GM23338 (cell line): ENCODE results near the gene ICOS. TPM values are rescaled to one million over a fixed set of nuclear protein-coding genes. Genes with fewer than 3 reads are reported as not detected.

Source experiments
- ATAC-seq: fragments of 200-7000 bp; cut with Tn5 transposase; 3 replicates; pipeline ENCODE4 v1.9.1; 2020
- DNase-seq: peaks from one replicate; pipeline ENCODE4 v3.0.0-alpha.2; 2015; ENCODE audit warnings: low spot score
- H2AFZ ChIP-seq: fragments of 200-600 bp; sonication (generic); 2 replicates; pipeline ENCODE4 v1.8.0; 2016; ENCODE audit warnings: antibody characterized with exemption, mild to moderate bottlenecking, moderate library complexity
- H3F3A ChIP-seq: fragments of 200-600 bp; sonication (generic); replicated peaks from 2 replicates; pipeline ENCODE4 v1.8.0; 2017; ENCODE audit warnings: antibody characterized with exemption, mixed run types, low read depth
- H3K27ac ChIP-seq: fragments of 200-600 bp; sonication (generic); 2 replicates; pipeline ENCODE4 v1.6.1; 2016; ENCODE audit warnings: low read depth
- H3K27me3 ChIP-seq: fragments of 200-600 bp; sonication (generic); 2 replicates; pipeline ENCODE4 v1.8.0; 2016; ENCODE audit warnings: mild to moderate bottlenecking, mixed run types, moderate library complexity; ENCODE audit not compliant: insufficient read depth
- H3K36me3 ChIP-seq: fragments of 200-600 bp; sonication (generic); 2 replicates; pipeline ENCODE4 v1.8.0; 2016; ENCODE audit warnings: mild to moderate bottlenecking; ENCODE audit not compliant: insufficient read depth
- H3K4me1 ChIP-seq: fragments of 200-600 bp; sonication (generic); 2 replicates; pipeline ENCODE4 v1.8.0; 2016; ENCODE audit warnings: mild to moderate bottlenecking, moderate library complexity; ENCODE audit not compliant: insufficient read depth
- H3K4me2 ChIP-seq: fragments of 200-600 bp; sonication (generic); 2 replicates; pipeline ENCODE4 v1.7.1; 2017; ENCODE audit warnings: mixed run types
- H3K4me3 ChIP-seq: fragments of 200-600 bp; sonication (generic); 2 replicates; pipeline ENCODE4 v1.6.1; 2016; ENCODE audit warnings: mixed run types
- H3K79me2 ChIP-seq: fragments of 200-600 bp; sonication (generic); replicated peaks from 2 replicates; pipeline ENCODE4 v1.8.0; 2017; ENCODE audit warnings: mild to moderate bottlenecking; ENCODE audit not compliant: insufficient read depth
- H3K9me2 ChIP-seq: fragments of 200-600 bp; sonication (generic); 2 replicates; pipeline ENCODE4 v1.8.0; 2017; ENCODE audit not compliant: insufficient read depth
- H4K20me1 ChIP-seq: fragments of 200-600 bp; sonication (generic); replicated peaks from 2 replicates; pipeline ENCODE4 v1.8.0; 2017; ENCODE audit warnings: mild to moderate bottlenecking; ENCODE audit not compliant: insufficient read depth
- H3K27ac Mint-ChIP-seq: 2 replicates; pipeline ENCODE4 v1.8.0; 2020; ENCODE audit warnings: inconsistent platforms, mild to moderate bottlenecking, moderate library complexity, mixed read lengths
- H3K27me3 Mint-ChIP-seq: 3 replicates; pipeline ENCODE4 v1.8.0; 2022; ENCODE audit warnings: low read depth, mild to moderate bottlenecking, moderate library complexity, mixed read lengths, inconsistent platforms; ENCODE audit not compliant: insufficient read depth, poor library complexity
- H3K36me3 Mint-ChIP-seq: 3 replicates; pipeline ENCODE4 v1.8.0; 2021; ENCODE audit warnings: low read depth, mild to moderate bottlenecking, inconsistent platforms, moderate library complexity, mixed read lengths
- H3K4me1 Mint-ChIP-seq: 3 replicates; pipeline ENCODE4 v1.8.0; 2020; ENCODE audit warnings: mild to moderate bottlenecking, inconsistent platforms, mixed read lengths
- H3K4me3 Mint-ChIP-seq: 3 replicates; pipeline ENCODE4 v1.8.0; 2021; ENCODE audit warnings: moderate library complexity, mild to moderate bottlenecking, inconsistent platforms, mixed read lengths
- H3K9me3 Mint-ChIP-seq: 3 replicates; pipeline ENCODE4 v1.8.0; 2020; ENCODE audit warnings: moderate library complexity, mild to moderate bottlenecking, inconsistent platforms, mixed read lengths
- CREB1 ChIP-seq: fragments of 250-450 bp; sonication (Bioruptor Pico); IDR thresholded peaks from 2 replicates; pipeline ENCODE4 v1.5.0; 2020; ENCODE audit warnings: low read depth, mild to moderate bottlenecking, moderate library complexity
- EZH2 ChIP-seq: fragments of 200-600 bp; sonication (generic); IDR thresholded peaks from one replicate; pipeline ENCODE4 v1.8.0; 2017; ENCODE audit warnings: antibody characterized with exemption, mild to moderate bottlenecking, low read depth; ENCODE audit not compliant: unreplicated experiment
- JUNB ChIP-seq: IDR thresholded peaks from one replicate; pipeline ENCODE4 v1.6.1; 2016; ENCODE audit warnings: antibody characterized with exemption; ENCODE audit not compliant: unreplicated experiment
- NANOG ChIP-seq: IDR thresholded peaks from 2 replicates; pipeline ENCODE4 v1.6.1; 2016; ENCODE audit warnings: antibody characterized with exemption, borderline replicate concordance
- STAT1 ChIP-seq: IDR thresholded peaks from one replicate; pipeline ENCODE4 v1.6.1; 2016; ENCODE audit warnings: antibody characterized with exemption; ENCODE audit not compliant: unreplicated experiment
- ZNF331 ChIP-seq: fragments of 250-450 bp; sonication (Bioruptor Pico); IDR thresholded peaks from 2 replicates; pipeline ENCODE4 v1.5.0; 2020; ENCODE audit warnings: low read depth, mild to moderate bottlenecking, moderate library complexity
- polyA plus RNA-seq: library from polyadenylated mRNA; unstranded; fragments of >200 nt; fragmentation: Nextera tagmentation; extraction: Ambion mirVana; gene quantifications from 2 replicates; pipeline ENCODE4 v1.2.1, GENCODE V29; 2016
- total RNA-seq: library from RNA; depleted of rRNA; stranded (reverse); fragments of >200 nt; shearing (Covaris generic); gene quantifications from 2 replicates; pipeline ENCODE4 v1.2.3, GENCODE V29; 2014
- TF ChIP-seq, protein P1 (sequence below): IDR thresholded peaks from one replicate; pipeline ENCODE4 v1.6.1; 2018; ENCODE audit warnings: antibody characterized with exemption; ENCODE audit not compliant: unreplicated experiment
- TF ChIP-seq, protein P2 (sequence below), 2 experiments: fragments of 200-600 bp in 1 of 2; sonication (generic) in 1 of 2; conservative IDR thresholded peaks; 2 replicates each; pipeline versions ENCODE4 v1.5.1 to v1.6.1; 2016 to 2017; ENCODE audit warnings: antibody characterized with exemption in 2 of 2, low read depth in 2 of 2, mild to moderate bottlenecking in 2 of 2, moderate library complexity in 1 of 2
- TF ChIP-seq, protein P3 (sequence below): IDR thresholded peaks from 2 replicates; pipeline ENCODE4 v1.6.1; 2016; ENCODE audit warnings: antibody characterized with exemption
- TF ChIP-seq, protein P4 (sequence below): fragments of 250-450 bp; sonication (Bioruptor Pico); IDR thresholded peaks from 2 replicates; pipeline ENCODE4 v1.5.0; 2020; ENCODE audit warnings: mild to moderate bottlenecking, moderate library complexity

The ICOS gene
- total and polyA plus RNA-seq, 2 experiments from 2014 or later = not detected

DNA sequence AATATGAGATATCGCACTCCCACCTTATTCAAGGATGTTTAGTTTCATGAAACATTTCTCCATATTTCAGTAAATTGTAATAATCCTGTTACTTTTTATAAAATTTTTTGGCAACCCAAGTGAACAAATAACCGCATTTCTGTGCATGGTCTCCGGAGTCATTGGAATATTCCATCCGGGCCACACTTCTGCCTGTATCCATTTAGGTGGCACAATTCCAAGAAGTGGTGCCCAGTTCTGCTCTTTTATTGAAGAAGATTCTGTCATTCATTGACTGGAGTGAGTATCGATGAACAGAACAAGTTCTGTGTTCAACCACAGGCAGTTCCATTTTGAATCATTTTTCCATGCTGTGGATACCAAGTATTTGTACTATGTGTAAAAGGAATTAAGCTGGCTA lies 26.6 kb upstream of the ICOS start:
- Histone ChIP-seq H2AFZ (no peak overlapping the region), H3K9me2 (no peaks in the 10 kb centered on the region), H3K27ac (no peak overlapping the region), H3K79me2 (no peaks in the 10 kb centered on the region), H3K4me1 (no peaks in the 10 kb centered on the region), H3K27me3 (no peaks in the 10 kb centered on the region), H3K4me3 (no peak overlapping the region), H4K20me1 (no peaks in the 10 kb centered on the region), H3K4me2 (no peak overlapping the region), H3F3A (no peaks in the 10 kb centered on the region), H3K36me3 (no peaks in the 10 kb centered on the region)
- TF ChIP-seq, protein P1, sequence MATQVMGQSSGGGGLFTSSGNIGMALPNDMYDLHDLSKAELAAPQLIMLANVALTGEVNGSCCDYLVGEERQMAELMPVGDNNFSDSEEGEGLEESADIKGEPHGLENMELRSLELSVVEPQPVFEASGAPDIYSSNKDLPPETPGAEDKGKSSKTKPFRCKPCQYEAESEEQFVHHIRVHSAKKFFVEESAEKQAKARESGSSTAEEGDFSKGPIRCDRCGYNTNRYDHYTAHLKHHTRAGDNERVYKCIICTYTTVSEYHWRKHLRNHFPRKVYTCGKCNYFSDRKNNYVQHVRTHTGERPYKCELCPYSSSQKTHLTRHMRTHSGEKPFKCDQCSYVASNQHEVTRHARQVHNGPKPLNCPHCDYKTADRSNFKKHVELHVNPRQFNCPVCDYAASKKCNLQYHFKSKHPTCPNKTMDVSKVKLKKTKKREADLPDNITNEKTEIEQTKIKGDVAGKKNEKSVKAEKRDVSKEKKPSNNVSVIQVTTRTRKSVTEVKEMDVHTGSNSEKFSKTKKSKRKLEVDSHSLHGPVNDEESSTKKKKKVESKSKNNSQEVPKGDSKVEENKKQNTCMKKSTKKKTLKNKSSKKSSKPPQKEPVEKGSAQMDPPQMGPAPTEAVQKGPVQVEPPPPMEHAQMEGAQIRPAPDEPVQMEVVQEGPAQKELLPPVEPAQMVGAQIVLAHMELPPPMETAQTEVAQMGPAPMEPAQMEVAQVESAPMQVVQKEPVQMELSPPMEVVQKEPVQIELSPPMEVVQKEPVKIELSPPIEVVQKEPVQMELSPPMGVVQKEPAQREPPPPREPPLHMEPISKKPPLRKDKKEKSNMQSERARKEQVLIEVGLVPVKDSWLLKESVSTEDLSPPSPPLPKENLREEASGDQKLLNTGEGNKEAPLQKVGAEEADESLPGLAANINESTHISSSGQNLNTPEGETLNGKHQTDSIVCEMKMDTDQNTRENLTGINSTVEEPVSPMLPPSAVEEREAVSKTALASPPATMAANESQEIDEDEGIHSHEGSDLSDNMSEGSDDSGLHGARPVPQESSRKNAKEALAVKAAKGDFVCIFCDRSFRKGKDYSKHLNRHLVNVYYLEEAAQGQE = no peak
- TF ChIP-seq CREB1 (CRISPR knock-in tag) (no peak), JUNB (no peak), ZNF331 (no peak), STAT1 (no peak), EZH2 (no peak)
- TF ChIP-seq, protein P2, sequence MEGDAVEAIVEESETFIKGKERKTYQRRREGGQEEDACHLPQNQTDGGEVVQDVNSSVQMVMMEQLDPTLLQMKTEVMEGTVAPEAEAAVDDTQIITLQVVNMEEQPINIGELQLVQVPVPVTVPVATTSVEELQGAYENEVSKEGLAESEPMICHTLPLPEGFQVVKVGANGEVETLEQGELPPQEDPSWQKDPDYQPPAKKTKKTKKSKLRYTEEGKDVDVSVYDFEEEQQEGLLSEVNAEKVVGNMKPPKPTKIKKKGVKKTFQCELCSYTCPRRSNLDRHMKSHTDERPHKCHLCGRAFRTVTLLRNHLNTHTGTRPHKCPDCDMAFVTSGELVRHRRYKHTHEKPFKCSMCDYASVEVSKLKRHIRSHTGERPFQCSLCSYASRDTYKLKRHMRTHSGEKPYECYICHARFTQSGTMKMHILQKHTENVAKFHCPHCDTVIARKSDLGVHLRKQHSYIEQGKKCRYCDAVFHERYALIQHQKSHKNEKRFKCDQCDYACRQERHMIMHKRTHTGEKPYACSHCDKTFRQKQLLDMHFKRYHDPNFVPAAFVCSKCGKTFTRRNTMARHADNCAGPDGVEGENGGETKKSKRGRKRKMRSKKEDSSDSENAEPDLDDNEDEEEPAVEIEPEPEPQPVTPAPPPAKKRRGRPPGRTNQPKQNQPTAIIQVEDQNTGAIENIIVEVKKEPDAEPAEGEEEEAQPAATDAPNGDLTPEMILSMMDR (conservative IDR thresholded peaks at IDR 0.05; ENCODE audit: low read depth in 2 of 2) = no peak
- TF ChIP-seq, protein P3, sequence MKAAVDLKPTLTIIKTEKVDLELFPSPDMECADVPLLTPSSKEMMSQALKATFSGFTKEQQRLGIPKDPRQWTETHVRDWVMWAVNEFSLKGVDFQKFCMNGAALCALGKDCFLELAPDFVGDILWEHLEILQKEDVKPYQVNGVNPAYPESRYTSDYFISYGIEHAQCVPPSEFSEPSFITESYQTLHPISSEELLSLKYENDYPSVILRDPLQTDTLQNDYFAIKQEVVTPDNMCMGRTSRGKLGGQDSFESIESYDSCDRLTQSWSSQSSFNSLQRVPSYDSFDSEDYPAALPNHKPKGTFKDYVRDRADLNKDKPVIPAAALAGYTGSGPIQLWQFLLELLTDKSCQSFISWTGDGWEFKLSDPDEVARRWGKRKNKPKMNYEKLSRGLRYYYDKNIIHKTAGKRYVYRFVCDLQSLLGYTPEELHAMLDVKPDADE = no peak
- Mint-ChIP-seq H3K9me3 (no peaks in the 10 kb centered on the region), H3K27ac (no peak overlapping the region), H3K4me3 (no peak overlapping the region), H3K27me3 (no peaks in the 10 kb centered on the region), H3K4me1 (no peaks in the 10 kb centered on the region; the same call in 2 of the 3 replicates), H3K36me3 (no peaks in the 10 kb centered on the region)
- ATAC-seq = no peak
- no peak for DNase-seq

DNA sequence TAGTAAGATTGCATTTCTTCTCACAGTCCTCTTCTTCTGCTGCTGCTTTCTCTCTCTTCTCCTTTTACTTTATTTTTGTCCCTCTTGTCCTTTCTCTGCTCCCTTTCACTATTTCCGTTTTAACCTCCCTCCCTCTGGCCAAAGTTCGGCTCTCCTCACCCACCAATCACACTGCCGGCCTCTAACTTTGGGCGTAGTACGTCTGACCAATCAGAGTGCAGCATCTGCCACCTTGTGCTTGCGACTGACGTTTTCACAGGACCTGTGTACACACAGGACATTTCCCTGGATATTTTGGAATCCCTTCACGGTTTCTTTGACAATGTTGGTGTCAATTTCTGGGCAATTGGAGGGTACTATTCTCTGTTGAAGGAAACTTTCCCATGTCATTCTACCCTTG lies 22.6 kb upstream of the ICOS start:
- no peak overlapping the region for H3K4me2 ChIP-seq
- DNase-seq (peak; percentile 5), ATAC-seq (no peak; the same call in 2 of the 3 replicates)
- H3K36me3 ChIP-seq = no peaks in the 10 kb centered on the region
- Mint-ChIP-seq H3K27me3 (no peaks in the 10 kb centered on the region), H3K9me3 (no peaks in the 10 kb centered on the region), H3K4me3 (no peak overlapping the region), H3K36me3 (no peaks in the 10 kb centered on the region), H3K4me1 (peaks cover 10% of the 10 kb centered on the region; the same call in 2 of the 3 replicates), H3K27ac (no peak overlapping the region)
- H4K20me1 ChIP-seq = no peaks in the 10 kb centered on the region
- H3K27ac ChIP-seq = no peak overlapping the region
- H3K9me2 ChIP-seq = no peaks in the 10 kb centered on the region
- H2AFZ ChIP-seq = peak overlapping the region; percentile 69; the same call in 1 of the 2 replicates
- H3K79me2 ChIP-seq = no peaks in the 10 kb centered on the region
- no peaks in the 10 kb centered on the region for H3F3A ChIP-seq
- H3K4me1 ChIP-seq = no peaks in the 10 kb centered on the region
- H3K4me3 ChIP-seq = no peak overlapping the region
- no peaks in the 10 kb centered on the region for H3K27me3 ChIP-seq
- TF ChIP-seq, protein P4, sequence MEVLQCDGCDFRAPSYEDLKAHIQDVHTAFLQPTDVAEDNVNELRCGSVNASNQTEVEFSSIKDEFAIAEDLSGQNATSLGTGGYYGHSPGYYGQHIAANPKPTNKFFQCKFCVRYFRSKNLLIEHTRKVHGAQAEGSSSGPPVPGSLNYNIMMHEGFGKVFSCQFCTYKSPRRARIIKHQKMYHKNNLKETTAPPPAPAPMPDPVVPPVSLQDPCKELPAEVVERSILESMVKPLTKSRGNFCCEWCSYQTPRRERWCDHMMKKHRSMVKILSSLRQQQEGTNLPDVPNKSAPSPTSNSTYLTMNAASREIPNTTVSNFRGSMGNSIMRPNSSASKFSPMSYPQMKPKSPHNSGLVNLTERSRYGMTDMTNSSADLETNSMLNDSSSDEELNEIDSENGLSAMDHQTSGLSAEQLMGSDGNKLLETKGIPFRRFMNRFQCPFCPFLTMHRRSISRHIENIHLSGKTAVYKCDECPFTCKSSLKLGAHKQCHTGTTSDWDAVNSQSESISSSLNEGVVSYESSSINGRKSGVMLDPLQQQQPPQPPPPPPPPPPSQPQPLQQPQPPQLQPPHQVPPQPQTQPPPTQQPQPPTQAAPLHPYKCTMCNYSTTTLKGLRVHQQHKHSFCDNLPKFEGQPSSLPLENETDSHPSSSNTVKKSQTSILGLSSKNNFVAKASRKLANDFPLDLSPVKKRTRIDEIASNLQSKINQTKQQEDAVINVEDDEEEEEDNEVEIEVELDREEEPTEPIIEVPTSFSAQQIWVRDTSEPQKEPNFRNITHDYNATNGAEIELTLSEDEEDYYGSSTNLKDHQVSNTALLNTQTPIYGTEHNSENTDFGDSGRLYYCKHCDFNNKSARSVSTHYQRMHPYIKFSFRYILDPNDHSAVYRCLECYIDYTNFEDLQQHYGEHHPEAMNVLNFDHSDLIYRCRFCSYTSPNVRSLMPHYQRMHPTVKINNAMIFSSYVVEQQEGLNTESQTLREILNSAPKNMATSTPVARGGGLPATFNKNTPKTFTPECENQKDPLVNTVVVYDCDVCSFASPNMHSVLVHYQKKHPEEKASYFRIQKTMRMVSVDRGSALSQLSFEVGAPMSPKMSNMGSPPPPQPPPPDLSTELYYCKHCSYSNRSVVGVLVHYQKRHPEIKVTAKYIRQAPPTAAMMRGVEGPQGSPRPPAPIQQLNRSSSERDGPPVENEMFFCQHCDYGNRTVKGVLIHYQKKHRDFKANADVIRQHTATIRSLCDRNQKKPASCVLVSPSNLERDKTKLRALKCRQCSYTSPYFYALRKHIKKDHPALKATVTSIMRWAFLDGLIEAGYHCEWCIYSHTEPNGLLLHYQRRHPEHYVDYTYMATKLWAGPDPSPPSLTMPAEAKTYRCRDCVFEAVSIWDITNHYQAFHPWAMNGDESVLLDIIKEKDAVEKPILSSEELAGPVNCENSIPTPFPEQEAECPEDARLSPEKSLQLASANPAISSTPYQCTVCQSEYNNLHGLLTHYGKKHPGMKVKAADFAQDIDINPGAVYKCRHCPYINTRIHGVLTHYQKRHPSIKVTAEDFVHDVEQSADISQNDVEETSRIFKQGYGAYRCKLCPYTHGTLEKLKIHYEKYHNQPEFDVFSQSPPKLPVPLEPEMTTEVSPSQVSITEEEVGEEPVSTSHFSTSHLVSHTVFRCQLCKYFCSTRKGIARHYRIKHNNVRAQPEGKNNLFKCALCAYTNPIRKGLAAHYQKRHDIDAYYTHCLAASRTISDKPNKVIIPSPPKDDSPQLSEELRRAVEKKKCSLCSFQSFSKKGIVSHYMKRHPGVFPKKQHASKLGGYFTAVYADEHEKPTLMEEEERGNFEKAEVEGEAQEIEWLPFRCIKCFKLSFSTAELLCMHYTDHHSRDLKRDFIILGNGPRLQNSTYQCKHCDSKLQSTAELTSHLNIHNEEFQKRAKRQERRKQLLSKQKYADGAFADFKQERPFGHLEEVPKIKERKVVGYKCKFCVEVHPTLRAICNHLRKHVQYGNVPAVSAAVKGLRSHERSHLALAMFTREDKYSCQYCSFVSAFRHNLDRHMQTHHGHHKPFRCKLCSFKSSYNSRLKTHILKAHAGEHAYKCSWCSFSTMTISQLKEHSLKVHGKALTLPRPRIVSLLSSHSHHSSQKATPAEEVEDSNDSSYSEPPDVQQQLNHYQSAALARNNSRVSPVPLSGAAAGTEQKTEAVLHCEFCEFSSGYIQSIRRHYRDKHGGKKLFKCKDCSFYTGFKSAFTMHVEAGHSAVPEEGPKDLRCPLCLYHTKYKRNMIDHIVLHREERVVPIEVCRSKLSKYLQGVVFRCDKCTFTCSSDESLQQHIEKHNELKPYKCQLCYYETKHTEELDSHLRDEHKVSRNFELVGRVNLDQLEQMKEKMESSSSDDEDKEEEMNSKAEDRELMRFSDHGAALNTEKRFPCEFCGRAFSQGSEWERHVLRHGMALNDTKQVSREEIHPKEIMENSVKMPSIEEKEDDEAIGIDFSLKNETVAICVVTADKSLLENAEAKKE (CRISPR knock-in tag) = no peak
- TF ChIP-seq NANOG = no peak
- no peak for TF ChIP-seq STAT1
- no peak for TF ChIP-seq EZH2
